ENCODE data around the gene CCDC39.
A peak's percentile ranks its signal among the peaks of the same experiment; 100 is the strongest.

Gene CCDC39

GRCh38 chr3:180640987-180641386 is 38.3 kb downstream of the CCDC39 start:
- Histone ChIP-seq H3K9me2 (ENCODE audit: low read depth, low read length) (no peaks in the 10 kb centered on the region), H3F3A (ENCODE audit: insufficient read depth, low read length) (no peaks in the 10 kb centered on the region), H3K4me1 (ENCODE audit: insufficient read depth, low read length, severe bottlenecking) (no peaks in the 10 kb centered on the region), H3K4me2 (ENCODE audit: low read length) (no peak overlapping the region), H3K27me3 (ENCODE audit: insufficient read depth, low read length) (no peaks in the 10 kb centered on the region), H3K79me2 (ENCODE audit: insufficient read depth, low read length) (no peaks in the 10 kb centered on the region), H3K9me3 (ENCODE audit: low read length) (no peaks in the 10 kb centered on the region), H3K9ac (ENCODE audit: low read length) (no peak overlapping the region), H3K27ac (ENCODE audit: low read depth, low read length, poor library complexity, severe bottlenecking) (no peak overlapping the region), H4K20me1 (ENCODE audit: insufficient read depth, low read length) (no peaks in the 10 kb centered on the region), H3K4me3 (ENCODE audit: low read depth, low read length, poor library complexity, severe bottlenecking) (no peak overlapping the region), H2AFZ (ENCODE audit: low read length) (no peak overlapping the region), H3K36me3 (ENCODE audit: insufficient read depth, low read length) (no peaks in the 10 kb centered on the region)
- TF ChIP-seq EZH2 (IDR thresholded peaks at IDR 0.05; ENCODE audit: borderline replicate concordance, low read length): no peak

- no peak overlapping the region for H3K27ac ChIP-seq (ENCODE audit: low read depth, low read length, poor library complexity, severe bottlenecking)
- H3K9ac ChIP-seq (ENCODE audit: low read length): no peak overlapping the region
- H2AFZ ChIP-seq (ENCODE audit: low read length): no peak overlapping the region
Measured at GRCh38 chr3:180633722-180634121, 45.6 kb downstream of the CCDC39 start.

GRCh38 chr3:180631317-180631716 is 48.0 kb downstream of the CCDC39 start:
- Histone ChIP-seq H4K20me1 (ENCODE audit: insufficient read depth, low read length) (no peaks in the 10 kb centered on the region), H3K4me1 (ENCODE audit: insufficient read depth, low read length, severe bottlenecking) (no peaks in the 10 kb centered on the region), H2AFZ (ENCODE audit: low read length) (no peak overlapping the region), H3F3A (ENCODE audit: insufficient read depth, low read length) (no peaks in the 10 kb centered on the region), H3K4me3 (ENCODE audit: low read depth, low read length, poor library complexity, severe bottlenecking) (no peak overlapping the region), H3K27ac (ENCODE audit: low read depth, low read length, poor library complexity, severe bottlenecking) (no peak overlapping the region), H3K4me2 (ENCODE audit: low read length) (no peak overlapping the region), H3K9me2 (ENCODE audit: low read depth, low read length) (no peaks in the 10 kb centered on the region), H3K27me3 (ENCODE audit: insufficient read depth, low read length) (no peaks in the 10 kb centered on the region), H3K9ac (ENCODE audit: low read length) (no peak overlapping the region), H3K36me3 (ENCODE audit: insufficient read depth, low read length) (no peaks in the 10 kb centered on the region), H3K9me3 (ENCODE audit: low read length) (no peaks in the 10 kb centered on the region), H3K79me2 (ENCODE audit: insufficient read depth, low read length) (no peaks in the 10 kb centered on the region)
- peak; percentile 63 for TF ChIP-seq CTCF (IDR thresholded peaks at IDR 0.05; ENCODE audit: low read length)
- no peak for TF ChIP-seq EZH2 (IDR thresholded peaks at IDR 0.05; ENCODE audit: borderline replicate concordance, low read length)

More at GRCh38 chr3:180633722-180634121, 45.6 kb downstream of the CCDC39 start:
- no peaks in the 10 kb centered on the region for H3K4me1 ChIP-seq (ENCODE audit: insufficient read depth, low read length, severe bottlenecking)
- no peak overlapping the region for H3K4me2 ChIP-seq (ENCODE audit: low read length)
- H3F3A ChIP-seq (ENCODE audit: insufficient read depth, low read length): no peaks in the 10 kb centered on the region
- H3K4me3 ChIP-seq (ENCODE audit: low read depth, low read length, poor library complexity, severe bottlenecking): no peak overlapping the region
- no peaks in the 10 kb centered on the region for H3K9me3 ChIP-seq (ENCODE audit: low read length)
- H3K9me2 ChIP-seq (ENCODE audit: low read depth, low read length): no peaks in the 10 kb centered on the region
- H4K20me1 ChIP-seq (ENCODE audit: insufficient read depth, low read length): no peaks in the 10 kb centered on the region
- no peaks in the 10 kb centered on the region for H3K79me2 ChIP-seq (ENCODE audit: insufficient read depth, low read length)
- 0 out of 2 replicates have a peak, but pooled peaks have one; percentile 11 for TF ChIP-seq CTCF (IDR thresholded peaks at IDR 0.05; ENCODE audit: low read length)
- TF ChIP-seq EZH2 (IDR thresholded peaks at IDR 0.05; ENCODE audit: borderline replicate concordance, low read length): no peak
- H3K36me3 ChIP-seq (ENCODE audit: insufficient read depth, low read length): no peaks in the 10 kb centered on the region
- H3K27me3 ChIP-seq (ENCODE audit: insufficient read depth, low read length): no peaks in the 10 kb centered on the region

- Histone ChIP-seq H3K4me2 (ENCODE audit: low read length) (no peak overlapping the region), H3K9ac (ENCODE audit: low read length) (no peak overlapping the region), H3K9me2 (ENCODE audit: low read depth, low read length) (no peaks in the 10 kb centered on the region), H3F3A (ENCODE audit: insufficient read depth, low read length) (no peaks in the 10 kb centered on the region), H3K27ac (ENCODE audit: low read depth, low read length, poor library complexity, severe bottlenecking) (no peak overlapping the region), H3K4me3 (ENCODE audit: low read depth, low read length, poor library complexity, severe bottlenecking) (no peak overlapping the region), H3K9me3 (ENCODE audit: low read length) (no peaks in the 10 kb centered on the region), H3K79me2 (ENCODE audit: insufficient read depth, low read length) (no peaks in the 10 kb centered on the region), H3K27me3 (ENCODE audit: insufficient read depth, low read length) (no peaks in the 10 kb centered on the region), H2AFZ (ENCODE audit: low read length) (no peak overlapping the region), H3K4me1 (ENCODE audit: insufficient read depth, low read length, severe bottlenecking) (no peaks in the 10 kb centered on the region), H4K20me1 (ENCODE audit: insufficient read depth, low read length) (no peaks in the 10 kb centered on the region), H3K36me3 (ENCODE audit: insufficient read depth, low read length) (no peaks in the 10 kb centered on the region)
- TF ChIP-seq CTCF (IDR thresholded peaks at IDR 0.05; ENCODE audit: low read length): no peak
- TF ChIP-seq EZH2 (IDR thresholded peaks at IDR 0.05; ENCODE audit: borderline replicate concordance, low read length): no peak
Measured at GRCh38 chr3:180630371-180630770, 48.9 kb downstream of the CCDC39 start.
